HG02571 (cell line): ENCODE measurements around the gene FAM13C.

Experiments used
- ATAC-seq: cut with Tn5 transposase; IDR thresholded peaks from one replicate; pipeline ENCODE4 v1.9.1; 2021; ENCODE audit warnings: mild to moderate bottlenecking, moderate library complexity; ENCODE audit not compliant: unreplicated experiment

Gene FAM13C

GRCh38 chr10:59319854-59320253 is 42.5 kb downstream of the FAM13C start:
- ATAC-seq: no peak

GRCh38 chr10:59317066-59317465 is 45.3 kb downstream of the FAM13C start:
- no peak for ATAC-seq

- ATAC-seq: no peak
Measured at GRCh38 chr10:59315465-59315864, 46.9 kb downstream of the FAM13C start.

- no peak for ATAC-seq
Measured at GRCh38 chr10:59314268-59314667, 48.1 kb downstream of the FAM13C start.

GRCh38 chr10:59312247-59312646 is 50.1 kb downstream of the FAM13C start:
- ATAC-seq: no peak

GRCh38 chr10:59311025-59311424 is 51.3 kb downstream of the FAM13C start:
- no peak for ATAC-seq

GRCh38 chr10:59310324-59310914 is 51.9 kb downstream of the FAM13C start:
- no peak for ATAC-seq

GRCh38 chr10:59304521-59305097 is 57.7 kb downstream of the FAM13C start:
- no peak for ATAC-seq

- ATAC-seq: no peak
Measured at GRCh38 chr10:59303018-59303417, 59.3 kb downstream of the FAM13C start.

- ATAC-seq: no peak
Measured at GRCh38 chr10:59302381-59302780, 60.0 kb downstream of the FAM13C start.

- no peak for ATAC-seq
Measured at GRCh38 chr10:59301067-59301754, 61.1 kb downstream of the FAM13C start.

GRCh38 chr10:59300386-59300785 is 62.0 kb downstream of the FAM13C start:
- ATAC-seq: no peak

- ATAC-seq: no peak
Measured at GRCh38 chr10:59299933-59300332, 62.4 kb downstream of the FAM13C start.

- ATAC-seq: no peak
Measured at GRCh38 chr10:59290448-59290847, 71.9 kb downstream of the FAM13C start.

- ATAC-seq: no peak
Measured at GRCh38 chr10:59289853-59290252, 72.5 kb downstream of the FAM13C start.

GRCh38 chr10:59287587-59288255 is 74.6 kb downstream of the FAM13C start:
- ATAC-seq: no peak

- no peak for ATAC-seq
Measured at GRCh38 chr10:59285848-59286247, 76.5 kb downstream of the FAM13C start.

GRCh38 chr10:59285073-59285472 is 77.3 kb downstream of the FAM13C start:
- no peak for ATAC-seq

- no peak for ATAC-seq
Measured at GRCh38 chr10:59284118-59284975, 78.0 kb downstream of the FAM13C start.

GRCh38 chr10:59283456-59284091 is 78.8 kb downstream of the FAM13C start:
- no peak for ATAC-seq
